Neural progenitor cell (in vitro differentiated cells): ENCODE data around the gene ELMO1. TPM values are rescaled to one million over a fixed set of nuclear protein-coding genes. Genes with fewer than 3 reads are reported as not detected.
A peak's percentile ranks its signal among the peaks of the same experiment; 100 is the strongest.

Experiments used
- DNase-seq: peaks from one replicate; pipeline ENCODE4 v3.0.0-alpha.2; 2016; ENCODE audit warnings: low spot score
- H2AFZ ChIP-seq: fragments of 200-600 bp; sonication (generic); replicated peaks from 2 replicates; pipeline ENCODE4 v1.6.1; 2016; ENCODE audit warnings: antibody characterized with exemption
- H3F3A ChIP-seq: fragments of 200-600 bp; sonication (generic); 2 replicates; pipeline ENCODE4 v1.6.1; 2016; ENCODE audit warnings: antibody characterized with exemption, low read depth
- H3K27ac ChIP-seq: fragments of 200-600 bp; sonication (generic); 2 replicates; pipeline ENCODE4 v1.5.1; 2016; ENCODE audit warnings: mild to moderate bottlenecking
- H3K27me3 ChIP-seq: fragments of 200-600 bp; sonication (generic); 2 replicates; pipeline ENCODE4 v1.6.1; 2016; ENCODE audit warnings: mild to moderate bottlenecking, moderate library complexity
- H3K36me3 ChIP-seq: fragments of 200-600 bp; sonication (generic); 2 replicates; pipeline ENCODE4 v1.5.1; 2016
- H3K4me1 ChIP-seq: fragments of 200-600 bp; sonication (generic); 2 replicates; pipeline ENCODE4 v1.6.1; 2016; ENCODE audit warnings: mixed run types
- H3K4me2 ChIP-seq: fragments of 200-600 bp; sonication (generic); 2 replicates; pipeline ENCODE4 v1.6.1; 2016
- H3K4me3 ChIP-seq: fragments of 200-600 bp; sonication (generic); 2 replicates; pipeline ENCODE4 v1.5.1; 2016
- H3K79me2 ChIP-seq: fragments of 200-600 bp; sonication (generic); 2 replicates; pipeline ENCODE4 v1.6.1; 2016; ENCODE audit warnings: low read depth
- H3K9ac ChIP-seq: fragments of 200-600 bp; sonication (generic); 2 replicates; pipeline ENCODE4 v1.6.1; 2016
- H3K9me3 ChIP-seq: fragments of 200-600 bp; sonication (generic); 2 replicates; pipeline ENCODE4 v1.5.1; 2016; ENCODE audit warnings: low read depth
- H4K20me1 ChIP-seq: fragments of 200-600 bp; sonication (generic); 2 replicates; pipeline ENCODE4 v1.6.1; 2016; ENCODE audit warnings: low read depth
- H3K27ac Mint-ChIP-seq: 3 replicates; pipeline ENCODE4 v1.8.0; 2021; ENCODE audit warnings: mixed read lengths
- H3K27me3 Mint-ChIP-seq: 2 replicates; pipeline ENCODE4 v1.8.0; 2022; ENCODE audit warnings: low read depth, mild to moderate bottlenecking, inconsistent platforms, moderate library complexity, mixed read lengths; ENCODE audit not compliant: insufficient read depth
- H3K36me3 Mint-ChIP-seq: 3 replicates; pipeline ENCODE4 v1.8.0; 2021; ENCODE audit warnings: mixed read lengths
- H3K4me1 Mint-ChIP-seq: 3 replicates; pipeline ENCODE4 v1.8.0; 2021; ENCODE audit warnings: mixed read lengths
- H3K4me3 Mint-ChIP-seq: 3 replicates; pipeline ENCODE4 v1.8.0; 2021; ENCODE audit warnings: mild to moderate bottlenecking, moderate library complexity, mixed read lengths
- H3K9me3 Mint-ChIP-seq: 3 replicates; pipeline ENCODE4 v1.8.0; 2020; ENCODE audit warnings: mixed read lengths
- EZH2 ChIP-seq: fragments of 200-600 bp; sonication (generic); IDR thresholded peaks from 2 replicates; pipeline ENCODE4 v1.6.1; 2017; ENCODE audit warnings: antibody characterized with exemption, mild to moderate bottlenecking, moderate library complexity
- EZH2phosphoT487 ChIP-seq: fragments of 200-600 bp; sonication (generic); IDR thresholded peaks from 2 replicates; pipeline ENCODE4 v1.6.1; 2017; ENCODE audit warnings: antibody characterized with exemption
- total RNA-seq: library from RNA; depleted of rRNA; stranded (reverse); fragments of >200 nt; gene quantifications from 2 replicates; pipeline ENCODE4 v1.2.3, GENCODE V29; 2015; ENCODE audit warnings: low replicate concordance
- TF ChIP-seq, protein P1 (sequence below): fragments of 200-600 bp; sonication (generic); IDR thresholded peaks from 2 replicates; pipeline ENCODE4 v1.5.1; 2017; ENCODE audit warnings: antibody characterized with exemption, mild to moderate bottlenecking

ELMO1 gene
- total RNA-seq, 1 donor from 2014 or later: 22.0 TPM

- Histone ChIP-seq H4K20me1 (no peaks in the 10 kb centered on the region), H3K79me2 (no peaks in the 10 kb centered on the region), H3K9me3 (no peaks in the 10 kb centered on the region)
Observed at GRCh38 chr7:37329940-37330339, 118.7 kb downstream of the ELMO1 start.

DNA sequence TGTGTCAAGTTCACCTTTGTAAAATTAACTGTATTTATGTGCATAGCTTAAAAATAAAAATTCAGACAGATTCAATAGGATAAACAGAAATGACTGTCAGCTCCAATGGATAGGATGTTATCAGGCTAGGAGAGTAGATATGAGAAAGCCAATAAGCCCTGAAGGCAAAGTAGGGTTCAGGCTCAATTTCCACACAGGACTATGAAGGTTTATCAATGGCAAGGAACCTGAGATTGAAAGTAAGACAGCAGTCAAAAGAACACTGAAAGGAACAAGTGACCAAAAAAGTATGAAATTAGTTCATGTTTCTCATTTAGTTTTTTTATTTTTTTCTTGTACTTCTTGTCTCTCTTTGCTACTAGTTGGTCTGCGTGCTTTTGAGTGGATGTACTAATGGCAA lies 121.4 kb downstream of the ELMO1 start:
- peaks cover 8% of the 10 kb centered on the region for H3K4me1 Mint-ChIP-seq
- H3K4me2 ChIP-seq: no peak overlapping the region
- no peaks in the 10 kb centered on the region for H3K36me3 ChIP-seq
- no peak overlapping the region for H3K27ac ChIP-seq
- H3K27me3 ChIP-seq: no peaks in the 10 kb centered on the region
- TF ChIP-seq EZH2phosphoT487: no peak
- no peaks in the 10 kb centered on the region for H3K27me3 Mint-ChIP-seq
- no peaks in the 10 kb centered on the region for H3F3A ChIP-seq
- no peak overlapping the region for H2AFZ ChIP-seq
- H3K9ac ChIP-seq: no peak overlapping the region
- no peaks in the 10 kb centered on the region for H4K20me1 ChIP-seq
- H3K79me2 ChIP-seq: no peaks in the 10 kb centered on the region
- H3K4me3 Mint-ChIP-seq: no peak overlapping the region
- no peaks in the 10 kb centered on the region for H3K9me3 ChIP-seq
- peaks cover 10% of the 10 kb centered on the region for H3K36me3 Mint-ChIP-seq
- no peak overlapping the region for H3K27ac Mint-ChIP-seq
- no peak overlapping the region for H3K4me3 ChIP-seq
- no peaks in the 10 kb centered on the region for H3K4me1 ChIP-seq
- peaks cover 6% of the 10 kb centered on the region for H3K9me3 Mint-ChIP-seq
- DNase-seq: no peak

More at GRCh38 chr7:37329940-37330339, 118.7 kb downstream of the ELMO1 start:
- peaks cover 6% of the 10 kb centered on the region for H3K9me3 Mint-ChIP-seq
- peaks cover 10% of the 10 kb centered on the region for H3K36me3 Mint-ChIP-seq
- no peak for TF ChIP-seq EZH2
- TF ChIP-seq, protein P1, sequence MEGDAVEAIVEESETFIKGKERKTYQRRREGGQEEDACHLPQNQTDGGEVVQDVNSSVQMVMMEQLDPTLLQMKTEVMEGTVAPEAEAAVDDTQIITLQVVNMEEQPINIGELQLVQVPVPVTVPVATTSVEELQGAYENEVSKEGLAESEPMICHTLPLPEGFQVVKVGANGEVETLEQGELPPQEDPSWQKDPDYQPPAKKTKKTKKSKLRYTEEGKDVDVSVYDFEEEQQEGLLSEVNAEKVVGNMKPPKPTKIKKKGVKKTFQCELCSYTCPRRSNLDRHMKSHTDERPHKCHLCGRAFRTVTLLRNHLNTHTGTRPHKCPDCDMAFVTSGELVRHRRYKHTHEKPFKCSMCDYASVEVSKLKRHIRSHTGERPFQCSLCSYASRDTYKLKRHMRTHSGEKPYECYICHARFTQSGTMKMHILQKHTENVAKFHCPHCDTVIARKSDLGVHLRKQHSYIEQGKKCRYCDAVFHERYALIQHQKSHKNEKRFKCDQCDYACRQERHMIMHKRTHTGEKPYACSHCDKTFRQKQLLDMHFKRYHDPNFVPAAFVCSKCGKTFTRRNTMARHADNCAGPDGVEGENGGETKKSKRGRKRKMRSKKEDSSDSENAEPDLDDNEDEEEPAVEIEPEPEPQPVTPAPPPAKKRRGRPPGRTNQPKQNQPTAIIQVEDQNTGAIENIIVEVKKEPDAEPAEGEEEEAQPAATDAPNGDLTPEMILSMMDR: no peak
- TF ChIP-seq EZH2phosphoT487: no peak
- H3K27ac Mint-ChIP-seq: no peak overlapping the region
- no peaks in the 10 kb centered on the region for H3K36me3 ChIP-seq
- peaks cover 9% of the 10 kb centered on the region for H3K4me1 Mint-ChIP-seq
- H3K27me3 Mint-ChIP-seq: no peaks in the 10 kb centered on the region
- no peak overlapping the region for H3K9ac ChIP-seq
- no peaks in the 10 kb centered on the region for H3K27me3 ChIP-seq
- no peaks in the 10 kb centered on the region for H3F3A ChIP-seq
- no peak overlapping the region for H3K4me3 Mint-ChIP-seq
- H3K4me3 ChIP-seq: no peak overlapping the region
- no peak overlapping the region for H3K4me2 ChIP-seq
- no peaks in the 10 kb centered on the region for H3K4me1 ChIP-seq
- H3K27ac ChIP-seq: no peak overlapping the region
- DNase-seq: no peak
- H2AFZ ChIP-seq: no peak overlapping the region

DNA sequence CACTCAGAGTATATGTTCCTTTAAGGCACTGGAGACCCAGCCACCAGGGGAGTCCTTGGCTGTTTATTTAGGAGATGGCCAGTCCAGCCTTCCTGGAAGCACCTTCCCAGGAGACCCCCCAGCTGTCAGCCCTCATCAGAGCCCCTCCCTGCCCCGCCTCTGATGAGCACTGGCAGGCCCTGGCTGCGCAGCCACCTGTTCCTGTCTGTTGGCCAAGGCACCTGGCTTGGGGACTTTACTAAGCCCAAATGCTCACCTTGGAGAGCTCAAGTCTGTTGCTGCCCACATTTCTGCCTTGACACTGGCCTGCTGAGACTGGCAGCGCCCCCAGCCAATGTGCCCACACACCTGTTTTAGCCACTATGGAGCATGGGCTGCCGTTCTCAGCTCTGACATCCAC lies 124.7 kb downstream of the ELMO1 start:
- H3K27ac ChIP-seq: no peak overlapping the region
- no peaks in the 10 kb centered on the region for H3K79me2 ChIP-seq
- H3F3A ChIP-seq: no peaks in the 10 kb centered on the region
- no peak for TF ChIP-seq EZH2
- TF ChIP-seq, protein P1: no peak
- no peak for TF ChIP-seq EZH2phosphoT487
- no peaks in the 10 kb centered on the region for H3K27me3 ChIP-seq
- H3K4me1 Mint-ChIP-seq: peaks cover 10% of the 10 kb centered on the region
- H3K4me2 ChIP-seq: no peak overlapping the region
- H3K27ac Mint-ChIP-seq: no peak overlapping the region
- no peak overlapping the region for H2AFZ ChIP-seq
- H3K36me3 ChIP-seq: no peaks in the 10 kb centered on the region
- H3K4me3 ChIP-seq: no peak overlapping the region
- no peak overlapping the region for H3K4me3 Mint-ChIP-seq
- peaks cover 2% of the 10 kb centered on the region for H3K9me3 Mint-ChIP-seq
- no peaks in the 10 kb centered on the region for H4K20me1 ChIP-seq
- H3K9ac ChIP-seq: no peak overlapping the region
- H3K36me3 Mint-ChIP-seq: peaks cover 5% of the 10 kb centered on the region
- no peaks in the 10 kb centered on the region for H3K27me3 Mint-ChIP-seq
- H3K4me1 ChIP-seq: no peaks in the 10 kb centered on the region
- no peaks in the 10 kb centered on the region for H3K9me3 ChIP-seq
- no peak for DNase-seq

- no peaks in the 10 kb centered on the region for H3K36me3 ChIP-seq
- no peaks in the 10 kb centered on the region for H3K27me3 ChIP-seq
- H3K79me2 ChIP-seq: no peaks in the 10 kb centered on the region
- Mint-ChIP-seq H3K4me3 (no peak overlapping the region), H3K36me3 (peaks cover 5% of the 10 kb centered on the region), H3K9me3 (peaks cover 2% of the 10 kb centered on the region), H3K27me3 (no peaks in the 10 kb centered on the region), H3K27ac (peak overlapping the region; percentile 25), H3K4me1 (peaks cover 10% of the 10 kb centered on the region)
- H3K27ac ChIP-seq: no peak overlapping the region
- H3K9me3 ChIP-seq: no peaks in the 10 kb centered on the region
- H2AFZ ChIP-seq: no peak overlapping the region
- H3F3A ChIP-seq: no peaks in the 10 kb centered on the region
- H3K4me2 ChIP-seq: no peak overlapping the region
- no peaks in the 10 kb centered on the region for H4K20me1 ChIP-seq
- TF ChIP-seq, protein P1: no peak
- TF ChIP-seq EZH2 (no peak), EZH2phosphoT487 (no peak)
- no peak overlapping the region for H3K4me3 ChIP-seq
- no peaks in the 10 kb centered on the region for H3K4me1 ChIP-seq
- H3K9ac ChIP-seq: no peak overlapping the region
- DNase-seq: peak; percentile 36
Observed at GRCh38 chr7:37322831-37323230, 125.8 kb downstream of the ELMO1 start.
